Measurements from ENCODE around the gene STPG1.
"Not testable (repeated sequence)": the region's sequence is repeated elsewhere in the genome, so short reads cannot be mapped to it uniquely, and the experiment has no call there.

Gene STPG1

GRCh38 chr1:24413350-24414163 lies at the start of gene STPG1:
Gene STPG1 (minus strand): TSS chr1:24413782. CDS start chr1:24401388, 12,394 bp downstream.
- H3K9me2 ChIP-seq (replicated peaks; ENCODE audit: insufficient read depth, low read length) = no peaks in the 10 kb centered on the region
- no peaks in the 10 kb centered on the region for H3K27me3 ChIP-seq (replicated peaks; ENCODE audit: insufficient read depth, low read length)
- peaks cover 28% of the 10 kb centered on the region for H3K79me2 ChIP-seq (ENCODE audit: low read length)
- H3K36me3 ChIP-seq (replicated peaks; ENCODE audit: insufficient read depth, low read length) = no peaks in the 10 kb centered on the region
- peak within 1 kb of the TSS; percentile 92 for H2AFZ ChIP-seq (ENCODE audit: low read length)
- H3K4me1 ChIP-seq (ENCODE audit: low read length) = peaks cover 18% of the 10 kb centered on the region
- DNase-seq = peak; percentile 90
- H3K4me2 ChIP-seq (ENCODE audit: low read depth, low read length) = peak within 1 kb of the TSS; percentile 65
- peak within 1 kb of the TSS; percentile 35; the same call in 1 of the 2 replicates for H3K27ac ChIP-seq (ENCODE audit: low read length)
- H3F3A ChIP-seq (ENCODE audit: insufficient read depth, low read length) = peaks cover 19% of the 10 kb centered on the region
- H3K4me3 ChIP-seq (ENCODE audit: low read length) = peak within 1 kb of the TSS; percentile 70
- H3K9me3 ChIP-seq (replicated peaks; ENCODE audit: insufficient read depth, low read length) = no peaks in the 10 kb centered on the region
- peak within 1 kb of the TSS; percentile 75 for H3K9ac ChIP-seq (ENCODE audit: low read length)
- no peak for TF ChIP-seq CTCF (IDR thresholded peaks at IDR 0.05; ENCODE audit: low read length)
- no peak for TF ChIP-seq EZH2phosphoT487 (IDR thresholded peaks at IDR 0.05; ENCODE audit: low read length)
- TF ChIP-seq EZH2 (optimal IDR thresholded peaks at IDR 0.05; ENCODE audit: low read depth, low read length) = no peak
- no peaks in the 10 kb centered on the region for H4K20me1 ChIP-seq (ENCODE audit: insufficient read depth, low read length)

- DNase-seq = not testable (repeated sequence)
These were observed 48.5 kb upstream of the STPG1 start for GRCh38 chr1:24462128-24462527.

GRCh38 chr1:24459551-24460266 lies 46.1 kb upstream of the STPG1 start:
- Histone ChIP-seq H3K9me2 (replicated peaks; ENCODE audit: insufficient read depth, low read length) (no peaks in the 10 kb centered on the region), H3K36me3 (replicated peaks; ENCODE audit: insufficient read depth, low read length) (no peaks in the 10 kb centered on the region; the same call in 1 of the 2 replicates), H3K9ac (ENCODE audit: low read length) (no peak overlapping the region), H2AFZ (ENCODE audit: low read length) (no peak overlapping the region), H3K27me3 (replicated peaks; ENCODE audit: insufficient read depth, low read length) (no peaks in the 10 kb centered on the region), H3K4me3 (ENCODE audit: low read length) (no peak overlapping the region), H4K20me1 (ENCODE audit: insufficient read depth, low read length) (no peaks in the 10 kb centered on the region), H3K79me2 (ENCODE audit: low read length) (no peaks in the 10 kb centered on the region), H3F3A (ENCODE audit: insufficient read depth, low read length) (no peaks in the 10 kb centered on the region), H3K4me2 (ENCODE audit: low read depth, low read length) (no peak overlapping the region), H3K4me1 (ENCODE audit: low read length) (no peaks in the 10 kb centered on the region), H3K9me3 (replicated peaks; ENCODE audit: insufficient read depth, low read length) (no peaks in the 10 kb centered on the region), H3K27ac (ENCODE audit: low read length) (no peak overlapping the region)
- TF ChIP-seq CTCF (IDR thresholded peaks at IDR 0.05; ENCODE audit: low read length) (no peak), EZH2phosphoT487 (IDR thresholded peaks at IDR 0.05; ENCODE audit: low read length) (no peak), EZH2 (optimal IDR thresholded peaks at IDR 0.05; ENCODE audit: low read depth, low read length) (no peak)
- DNase-seq = no peak

More at GRCh38 chr1:24462128-24462527, 48.5 kb upstream of the STPG1 start:
- H3K36me3 ChIP-seq (replicated peaks; ENCODE audit: insufficient read depth, low read length); H3K4me3 ChIP-seq (ENCODE audit: low read length); H3K4me2 ChIP-seq (ENCODE audit: low read depth, low read length); H3F3A ChIP-seq (ENCODE audit: insufficient read depth, low read length); H3K27me3 ChIP-seq (replicated peaks; ENCODE audit: insufficient read depth, low read length); H4K20me1 ChIP-seq (ENCODE audit: insufficient read depth, low read length); H2AFZ ChIP-seq (ENCODE audit: low read length); H3K9me2 ChIP-seq (replicated peaks; ENCODE audit: insufficient read depth, low read length); H3K9ac ChIP-seq (ENCODE audit: low read length); H3K27ac ChIP-seq (ENCODE audit: low read length); H3K9me3 ChIP-seq (replicated peaks; ENCODE audit: insufficient read depth, low read length); H3K79me2 ChIP-seq (ENCODE audit: low read length): not testable (repeated sequence)
- peaks cover 12% of the 10 kb centered on the region for H3K4me1 ChIP-seq (ENCODE audit: low read length)
